ENCODE data around the gene CCDC178. TPM values are rescaled to one million over a fixed set of nuclear protein-coding genes. Genes with fewer than 3 reads are reported as not detected.

Gene CCDC178
- polyA plus RNA-seq, 1 donor from 2014 or later, result not detected

DNA sequence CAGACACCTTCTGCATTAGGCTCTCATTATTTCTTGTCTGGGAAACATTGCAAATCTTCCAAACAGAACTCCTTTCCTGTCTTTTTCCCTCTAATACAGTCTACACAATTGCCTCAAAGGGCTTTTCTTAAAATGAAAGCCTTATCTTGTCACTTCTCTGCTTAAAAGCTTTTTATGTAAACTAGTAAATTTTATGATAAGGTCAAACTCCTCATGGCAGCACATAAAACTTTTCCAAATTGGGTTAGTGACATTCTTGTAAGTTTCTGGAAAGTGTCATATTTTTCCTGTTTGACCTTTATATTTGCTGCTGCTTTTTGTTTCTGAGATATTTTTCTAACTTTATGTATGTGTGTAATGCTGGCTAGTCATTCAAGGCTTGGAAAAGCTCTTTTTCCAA lies 406.3 kb downstream of the CCDC178 start:
- H3K9me3 ChIP-seq (ENCODE audit: low read length), result no peaks in the 10 kb centered on the region
- no peaks in the 10 kb centered on the region for H3K9me2 ChIP-seq (ENCODE audit: insufficient read depth, low read length)
- H3K27me3 ChIP-seq (ENCODE audit: insufficient read depth, low read depth, low read length), result no peaks in the 10 kb centered on the region
- H3K36me3 ChIP-seq (ENCODE audit: insufficient read depth, low read length), result no peaks in the 10 kb centered on the region
- no peaks in the 10 kb centered on the region for H3F3A ChIP-seq (ENCODE audit: insufficient read depth, low read length, poor library complexity, severe bottlenecking)
- no peak overlapping the region for H3K4me3 ChIP-seq (ENCODE audit: low read length)
- TF ChIP-seq SMC3 (conservative IDR thresholded peaks at IDR 0.05; ENCODE audit: poor library complexity) (no peak), REST (IDR thresholded peaks at IDR 0.05; ENCODE audit: borderline replicate concordance) (no peak), MXI1 (conservative IDR thresholded peaks at IDR 0.05; ENCODE audit: poor library complexity, severe bottlenecking) (no peak), TAF1 (IDR thresholded peaks at IDR 0.05; ENCODE audit: low read depth) (no peak)
- H3K79me2 ChIP-seq (replicated peaks; ENCODE audit: insufficient read depth, low read length), result no peaks in the 10 kb centered on the region
- H3K4me2 ChIP-seq (ENCODE audit: low read length), result no peak overlapping the region
- H4K20me1 ChIP-seq (ENCODE audit: insufficient read depth), result no peaks in the 10 kb centered on the region
- no peak overlapping the region for H3K9ac ChIP-seq (ENCODE audit: low read length)
- no peak overlapping the region for H3K27ac ChIP-seq (ENCODE audit: low read length)
- H2AFZ ChIP-seq (ENCODE audit: low read depth, low read length), result no peak overlapping the region

GRCh38 chr18:33022370-33022769 lies 418.2 kb downstream of the CCDC178 start:
- H3F3A ChIP-seq (ENCODE audit: insufficient read depth, low read length, poor library complexity, severe bottlenecking), result no peaks in the 10 kb centered on the region

More at GRCh38 chr18:33022370-33022769, 418.2 kb downstream of the CCDC178 start:
- Histone ChIP-seq H3K9ac (ENCODE audit: low read length) (no peak overlapping the region), H3K4me2 (ENCODE audit: low read length) (no peak overlapping the region), H3K79me2 (replicated peaks; ENCODE audit: insufficient read depth, low read length) (no peaks in the 10 kb centered on the region), H4K20me1 (ENCODE audit: insufficient read depth) (no peaks in the 10 kb centered on the region), H2AFZ (ENCODE audit: low read depth, low read length) (no peak overlapping the region), H3K9me2 (ENCODE audit: insufficient read depth, low read length) (no peaks in the 10 kb centered on the region), H3K4me3 (ENCODE audit: low read length) (no peak overlapping the region), H3K27ac (ENCODE audit: low read length) (no peak overlapping the region), H3K27me3 (ENCODE audit: insufficient read depth, low read depth, low read length) (no peaks in the 10 kb centered on the region), H3K36me3 (ENCODE audit: insufficient read depth, low read length) (no peaks in the 10 kb centered on the region), H3K9me3 (ENCODE audit: low read length) (no peaks in the 10 kb centered on the region)
- TF ChIP-seq EZH2 (IDR thresholded peaks at IDR 0.05; ENCODE audit: borderline replicate concordance, insufficient read depth, low read length, poor library complexity, severe bottlenecking) (no peak), POLR2AphosphoS5 (IDR thresholded peaks at IDR 0.05) (no peak), TAF1 (IDR thresholded peaks at IDR 0.05; ENCODE audit: low read depth) (no peak), REST (IDR thresholded peaks at IDR 0.05; ENCODE audit: borderline replicate concordance) (no peak), EP300 (conservative IDR thresholded peaks at IDR 0.05; ENCODE audit: poor library complexity, severe bottlenecking) (no peak), MXI1 (conservative IDR thresholded peaks at IDR 0.05; ENCODE audit: poor library complexity, severe bottlenecking) (no peak)
- TF ChIP-seq, protein P1, sequence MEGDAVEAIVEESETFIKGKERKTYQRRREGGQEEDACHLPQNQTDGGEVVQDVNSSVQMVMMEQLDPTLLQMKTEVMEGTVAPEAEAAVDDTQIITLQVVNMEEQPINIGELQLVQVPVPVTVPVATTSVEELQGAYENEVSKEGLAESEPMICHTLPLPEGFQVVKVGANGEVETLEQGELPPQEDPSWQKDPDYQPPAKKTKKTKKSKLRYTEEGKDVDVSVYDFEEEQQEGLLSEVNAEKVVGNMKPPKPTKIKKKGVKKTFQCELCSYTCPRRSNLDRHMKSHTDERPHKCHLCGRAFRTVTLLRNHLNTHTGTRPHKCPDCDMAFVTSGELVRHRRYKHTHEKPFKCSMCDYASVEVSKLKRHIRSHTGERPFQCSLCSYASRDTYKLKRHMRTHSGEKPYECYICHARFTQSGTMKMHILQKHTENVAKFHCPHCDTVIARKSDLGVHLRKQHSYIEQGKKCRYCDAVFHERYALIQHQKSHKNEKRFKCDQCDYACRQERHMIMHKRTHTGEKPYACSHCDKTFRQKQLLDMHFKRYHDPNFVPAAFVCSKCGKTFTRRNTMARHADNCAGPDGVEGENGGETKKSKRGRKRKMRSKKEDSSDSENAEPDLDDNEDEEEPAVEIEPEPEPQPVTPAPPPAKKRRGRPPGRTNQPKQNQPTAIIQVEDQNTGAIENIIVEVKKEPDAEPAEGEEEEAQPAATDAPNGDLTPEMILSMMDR (IDR thresholded peaks at IDR 0.05; ENCODE audit: poor library complexity, severe bottlenecking), result no peak
